Body of pancreas (tissue), 4 donors: ENCODE results near the gene CCR6.

Source experiments
- POLR2A ChIP-seq, 3 donors: fragments of 450-650 bp; IDR thresholded peaks; one replicate each; pipeline ENCODE4 v1.6.1; 2016; ENCODE audit warnings: antibody characterized with exemption in 3 of 3, mild to moderate bottlenecking in 2 of 3
- TF ChIP-seq, protein P1 (sequence below), 7 experiments: fragments of 450-650 bp in 4 of 7; fragments of 200-600 bp in 3 of 7; sonication (generic) in 3 of 7; IDR thresholded peaks; one replicate each; pipeline ENCODE4 v1.5.1; 2016 to 2019; ENCODE audit warnings: antibody characterized with exemption in 7 of 7

DNA sequence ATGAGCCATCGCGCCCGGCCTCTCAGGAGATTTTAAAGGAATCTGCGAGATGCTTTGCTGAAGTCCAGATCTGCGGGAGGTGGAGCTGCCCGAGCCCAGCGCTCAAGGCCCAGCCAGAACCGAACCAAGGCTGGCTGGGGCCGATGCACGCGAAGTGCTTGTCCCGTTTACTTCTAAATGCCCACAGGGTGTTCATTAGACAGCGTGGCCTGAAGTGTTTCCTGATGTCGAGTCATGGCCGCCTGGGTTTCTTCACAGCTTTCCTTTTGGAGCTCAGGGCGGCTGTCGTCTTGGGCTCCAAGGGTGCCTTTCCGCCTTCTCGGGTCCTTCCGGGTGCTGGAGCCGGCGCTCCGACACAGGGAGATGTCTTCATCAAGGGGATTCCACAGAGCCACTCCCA lies 25.1 kb upstream of the CCR6 start:
- TF ChIP-seq, protein P1, sequence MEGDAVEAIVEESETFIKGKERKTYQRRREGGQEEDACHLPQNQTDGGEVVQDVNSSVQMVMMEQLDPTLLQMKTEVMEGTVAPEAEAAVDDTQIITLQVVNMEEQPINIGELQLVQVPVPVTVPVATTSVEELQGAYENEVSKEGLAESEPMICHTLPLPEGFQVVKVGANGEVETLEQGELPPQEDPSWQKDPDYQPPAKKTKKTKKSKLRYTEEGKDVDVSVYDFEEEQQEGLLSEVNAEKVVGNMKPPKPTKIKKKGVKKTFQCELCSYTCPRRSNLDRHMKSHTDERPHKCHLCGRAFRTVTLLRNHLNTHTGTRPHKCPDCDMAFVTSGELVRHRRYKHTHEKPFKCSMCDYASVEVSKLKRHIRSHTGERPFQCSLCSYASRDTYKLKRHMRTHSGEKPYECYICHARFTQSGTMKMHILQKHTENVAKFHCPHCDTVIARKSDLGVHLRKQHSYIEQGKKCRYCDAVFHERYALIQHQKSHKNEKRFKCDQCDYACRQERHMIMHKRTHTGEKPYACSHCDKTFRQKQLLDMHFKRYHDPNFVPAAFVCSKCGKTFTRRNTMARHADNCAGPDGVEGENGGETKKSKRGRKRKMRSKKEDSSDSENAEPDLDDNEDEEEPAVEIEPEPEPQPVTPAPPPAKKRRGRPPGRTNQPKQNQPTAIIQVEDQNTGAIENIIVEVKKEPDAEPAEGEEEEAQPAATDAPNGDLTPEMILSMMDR (IDR thresholded peaks at IDR 0.05), result no peak
- no peak for TF ChIP-seq POLR2A (IDR thresholded peaks at IDR 0.05)
